GM23338 (cell line): ENCODE measurements around the gene KRT84.

ENCODE experiments used
- CREB1 ChIP-seq: fragments of 250-450 bp; sonication (Bioruptor Pico); IDR thresholded peaks from 2 replicates; pipeline ENCODE4 v1.5.0; 2020; ENCODE audit warnings: low read depth, mild to moderate bottlenecking, moderate library complexity
- EZH2 ChIP-seq: fragments of 200-600 bp; sonication (generic); IDR thresholded peaks from one replicate; pipeline ENCODE4 v1.8.0; 2017; ENCODE audit warnings: antibody characterized with exemption, mild to moderate bottlenecking, low read depth; ENCODE audit not compliant: unreplicated experiment
- EZH2phosphoT487 ChIP-seq: fragments of 200-600 bp; sonication (generic); IDR thresholded peaks from one replicate; pipeline ENCODE4 v1.8.1; 2018; ENCODE audit warnings: antibody characterized with exemption; ENCODE audit not compliant: unreplicated experiment
- POLR2AphosphoS5 ChIP-seq: IDR thresholded peaks from 2 replicates; pipeline ENCODE4 v1.6.1; 2016; ENCODE audit warnings: antibody characterized with exemption, low read depth
- TF ChIP-seq, protein P1 (sequence below), 2 experiments: fragments of 200-600 bp in 1 of 2; sonication (generic) in 1 of 2; conservative IDR thresholded peaks; 2 replicates each; pipeline versions ENCODE4 v1.5.1 to v1.6.1; 2016 to 2017; ENCODE audit warnings: antibody characterized with exemption in 2 of 2, low read depth in 2 of 2, mild to moderate bottlenecking in 2 of 2, moderate library complexity in 1 of 2
- TF ChIP-seq, protein P2 (sequence below): IDR thresholded peaks from 2 replicates; pipeline ENCODE4 v1.6.1; 2016; ENCODE audit warnings: antibody characterized with exemption
- TF ChIP-seq, protein P3 (sequence below): IDR thresholded peaks from one replicate; pipeline ENCODE4 v1.6.1; 2018; ENCODE audit warnings: antibody characterized with exemption; ENCODE audit not compliant: unreplicated experiment

DNA sequence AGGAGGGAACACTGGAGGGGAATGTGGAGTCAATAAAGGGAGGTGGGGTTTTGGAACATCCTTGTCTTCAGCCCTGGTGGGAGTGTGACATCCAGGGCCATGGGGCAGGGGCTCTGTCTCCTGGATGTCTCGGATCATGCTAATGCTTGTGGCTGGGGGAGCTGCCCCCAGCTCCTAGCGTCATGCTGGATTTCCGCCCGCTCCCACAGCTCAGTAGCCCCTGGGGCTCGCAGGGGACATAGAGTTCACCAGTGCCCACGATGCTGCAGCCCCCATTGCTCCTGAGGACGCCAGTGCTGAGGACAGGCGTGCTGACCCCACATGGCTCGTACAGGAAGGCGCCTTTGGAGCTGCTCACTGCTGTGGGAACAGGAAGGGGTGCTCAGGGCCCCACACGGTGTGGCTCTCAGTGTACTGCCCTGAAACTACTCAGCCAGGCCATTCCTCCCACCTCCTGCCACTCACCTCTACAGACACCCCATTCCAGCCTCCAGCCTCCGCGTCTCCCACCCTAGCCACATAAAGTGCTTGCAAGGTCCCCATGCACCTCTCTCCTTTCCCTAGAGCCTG is 9.5 kb upstream of the KRT84 start:
- TF ChIP-seq EZH2 (no peak), POLR2AphosphoS5 (no peak), EZH2phosphoT487 (no peak), CREB1 (CRISPR knock-in tag) (no peak)
- TF ChIP-seq, protein P1, sequence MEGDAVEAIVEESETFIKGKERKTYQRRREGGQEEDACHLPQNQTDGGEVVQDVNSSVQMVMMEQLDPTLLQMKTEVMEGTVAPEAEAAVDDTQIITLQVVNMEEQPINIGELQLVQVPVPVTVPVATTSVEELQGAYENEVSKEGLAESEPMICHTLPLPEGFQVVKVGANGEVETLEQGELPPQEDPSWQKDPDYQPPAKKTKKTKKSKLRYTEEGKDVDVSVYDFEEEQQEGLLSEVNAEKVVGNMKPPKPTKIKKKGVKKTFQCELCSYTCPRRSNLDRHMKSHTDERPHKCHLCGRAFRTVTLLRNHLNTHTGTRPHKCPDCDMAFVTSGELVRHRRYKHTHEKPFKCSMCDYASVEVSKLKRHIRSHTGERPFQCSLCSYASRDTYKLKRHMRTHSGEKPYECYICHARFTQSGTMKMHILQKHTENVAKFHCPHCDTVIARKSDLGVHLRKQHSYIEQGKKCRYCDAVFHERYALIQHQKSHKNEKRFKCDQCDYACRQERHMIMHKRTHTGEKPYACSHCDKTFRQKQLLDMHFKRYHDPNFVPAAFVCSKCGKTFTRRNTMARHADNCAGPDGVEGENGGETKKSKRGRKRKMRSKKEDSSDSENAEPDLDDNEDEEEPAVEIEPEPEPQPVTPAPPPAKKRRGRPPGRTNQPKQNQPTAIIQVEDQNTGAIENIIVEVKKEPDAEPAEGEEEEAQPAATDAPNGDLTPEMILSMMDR (conservative IDR thresholded peaks at IDR 0.05; ENCODE audit: low read depth in 2 of 2) = no peak
- TF ChIP-seq, protein P2, sequence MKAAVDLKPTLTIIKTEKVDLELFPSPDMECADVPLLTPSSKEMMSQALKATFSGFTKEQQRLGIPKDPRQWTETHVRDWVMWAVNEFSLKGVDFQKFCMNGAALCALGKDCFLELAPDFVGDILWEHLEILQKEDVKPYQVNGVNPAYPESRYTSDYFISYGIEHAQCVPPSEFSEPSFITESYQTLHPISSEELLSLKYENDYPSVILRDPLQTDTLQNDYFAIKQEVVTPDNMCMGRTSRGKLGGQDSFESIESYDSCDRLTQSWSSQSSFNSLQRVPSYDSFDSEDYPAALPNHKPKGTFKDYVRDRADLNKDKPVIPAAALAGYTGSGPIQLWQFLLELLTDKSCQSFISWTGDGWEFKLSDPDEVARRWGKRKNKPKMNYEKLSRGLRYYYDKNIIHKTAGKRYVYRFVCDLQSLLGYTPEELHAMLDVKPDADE = no peak
- TF ChIP-seq, protein P3, sequence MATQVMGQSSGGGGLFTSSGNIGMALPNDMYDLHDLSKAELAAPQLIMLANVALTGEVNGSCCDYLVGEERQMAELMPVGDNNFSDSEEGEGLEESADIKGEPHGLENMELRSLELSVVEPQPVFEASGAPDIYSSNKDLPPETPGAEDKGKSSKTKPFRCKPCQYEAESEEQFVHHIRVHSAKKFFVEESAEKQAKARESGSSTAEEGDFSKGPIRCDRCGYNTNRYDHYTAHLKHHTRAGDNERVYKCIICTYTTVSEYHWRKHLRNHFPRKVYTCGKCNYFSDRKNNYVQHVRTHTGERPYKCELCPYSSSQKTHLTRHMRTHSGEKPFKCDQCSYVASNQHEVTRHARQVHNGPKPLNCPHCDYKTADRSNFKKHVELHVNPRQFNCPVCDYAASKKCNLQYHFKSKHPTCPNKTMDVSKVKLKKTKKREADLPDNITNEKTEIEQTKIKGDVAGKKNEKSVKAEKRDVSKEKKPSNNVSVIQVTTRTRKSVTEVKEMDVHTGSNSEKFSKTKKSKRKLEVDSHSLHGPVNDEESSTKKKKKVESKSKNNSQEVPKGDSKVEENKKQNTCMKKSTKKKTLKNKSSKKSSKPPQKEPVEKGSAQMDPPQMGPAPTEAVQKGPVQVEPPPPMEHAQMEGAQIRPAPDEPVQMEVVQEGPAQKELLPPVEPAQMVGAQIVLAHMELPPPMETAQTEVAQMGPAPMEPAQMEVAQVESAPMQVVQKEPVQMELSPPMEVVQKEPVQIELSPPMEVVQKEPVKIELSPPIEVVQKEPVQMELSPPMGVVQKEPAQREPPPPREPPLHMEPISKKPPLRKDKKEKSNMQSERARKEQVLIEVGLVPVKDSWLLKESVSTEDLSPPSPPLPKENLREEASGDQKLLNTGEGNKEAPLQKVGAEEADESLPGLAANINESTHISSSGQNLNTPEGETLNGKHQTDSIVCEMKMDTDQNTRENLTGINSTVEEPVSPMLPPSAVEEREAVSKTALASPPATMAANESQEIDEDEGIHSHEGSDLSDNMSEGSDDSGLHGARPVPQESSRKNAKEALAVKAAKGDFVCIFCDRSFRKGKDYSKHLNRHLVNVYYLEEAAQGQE = no peak
